H9 (cell line): ENCODE data around the gene AMBRA1. TPM values are rescaled to one million over a fixed set of nuclear protein-coding genes. Genes with fewer than 3 reads are reported as not detected.

ENCODE experiments used
- DNase-seq: peaks from one replicate; pipeline ENCODE4 v3.0.0-alpha.2; 2017
- H2AFZ ChIP-seq: one replicate; pipeline ENCODE4 v1.6.1; 2013; ENCODE audit warnings: mild to moderate bottlenecking, low read length, control low read depth, moderate library complexity
- H2AK5ac ChIP-seq: 2 replicates; pipeline ENCODE4 v1.6.1; 2013; ENCODE audit warnings: low read length, control low read depth, mixed read lengths; ENCODE audit not compliant: insufficient read length
- H2BK120ac ChIP-seq: one replicate; pipeline ENCODE4 v1.6.1; 2013; ENCODE audit warnings: low read depth, mild to moderate bottlenecking, low read length, control low read depth, inconsistent platforms; ENCODE audit not compliant: poor library complexity, severe bottlenecking
- H2BK12ac ChIP-seq: 2 replicates; pipeline ENCODE4 v1.6.1; 2013; ENCODE audit warnings: low read length, control low read depth, mixed read lengths, low read depth; ENCODE audit not compliant: insufficient read length
- H2BK15ac ChIP-seq: 2 replicates; pipeline ENCODE4 v1.6.1; 2013; ENCODE audit warnings: low read depth, low read length, control low read depth
- H2BK20ac ChIP-seq: one replicate; pipeline ENCODE4 v1.6.1; 2013; ENCODE audit warnings: low read depth, mild to moderate bottlenecking, low read length, control low read depth, inconsistent platforms; ENCODE audit not compliant: poor library complexity, severe bottlenecking
- H2BK5ac ChIP-seq: 2 replicates; pipeline ENCODE4 v1.6.1; 2013; ENCODE audit warnings: low read length, control low read depth, mixed read lengths; ENCODE audit not compliant: insufficient read length
- H3K14ac ChIP-seq: 2 replicates; pipeline ENCODE4 v1.6.1; 2013; ENCODE audit warnings: low read length, control low read depth; ENCODE audit not compliant: insufficient read depth
- H3K18ac ChIP-seq: 2 replicates; pipeline ENCODE4 v1.6.1; 2013; ENCODE audit warnings: low read depth, mild to moderate bottlenecking, mixed read lengths, low read length, control low read depth; ENCODE audit not compliant: insufficient read length
- H3K23ac ChIP-seq: 2 replicates; pipeline ENCODE4 v1.6.1; 2013; ENCODE audit warnings: low read length, control low read depth, mixed read lengths, low read depth; ENCODE audit not compliant: insufficient read length
- H3K23me2 ChIP-seq: 2 replicates; pipeline ENCODE4 v1.6.1; 2013; ENCODE audit warnings: low read depth, mild to moderate bottlenecking, mixed read lengths, low read length, control low read depth; ENCODE audit not compliant: insufficient read length, poor library complexity, severe bottlenecking
- H3K27ac ChIP-seq: 2 replicates; pipeline ENCODE4 v1.5.1; 2013; ENCODE audit warnings: low read length, control low read depth, mixed read lengths, low read depth; ENCODE audit not compliant: insufficient read length
- H3K27me3 ChIP-seq: 2 replicates; pipeline ENCODE4 v1.6.1; 2013; ENCODE audit warnings: low read length, control low read depth, inconsistent platforms; ENCODE audit not compliant: insufficient read depth
- H3K4ac ChIP-seq: 2 replicates; pipeline ENCODE4 v1.6.1; 2013; ENCODE audit warnings: low read depth, mild to moderate bottlenecking, control low read depth, inconsistent platforms, low read length, moderate library complexity
- H3K4me1 ChIP-seq: 2 replicates; pipeline ENCODE4 v1.6.1; 2013; ENCODE audit warnings: low read length, control low read depth, inconsistent platforms; ENCODE audit not compliant: insufficient read depth
- H3K4me2 ChIP-seq: 2 replicates; pipeline ENCODE4 v1.6.1; 2013; ENCODE audit warnings: low read length, control low read depth, mixed read lengths; ENCODE audit not compliant: insufficient read length, insufficient read depth
- H3K56ac ChIP-seq: 2 replicates; pipeline ENCODE4 v1.6.1; 2013; ENCODE audit warnings: low read depth, mild to moderate bottlenecking, mixed read lengths, low read length, control low read depth; ENCODE audit not compliant: insufficient read length
- H3K79me1 ChIP-seq: 2 replicates; pipeline ENCODE4 v1.6.1; 2013; ENCODE audit warnings: low read depth, mild to moderate bottlenecking, moderate library complexity, low read length, control low read depth, inconsistent platforms; ENCODE audit not compliant: insufficient read depth, poor library complexity, severe bottlenecking
- H3K79me2 ChIP-seq: 2 replicates; pipeline ENCODE4 v1.6.1; 2013; ENCODE audit warnings: low read length, control low read depth, inconsistent platforms; ENCODE audit not compliant: insufficient read depth
- H3K9ac ChIP-seq: 2 replicates; pipeline ENCODE4 v1.6.1; 2013; ENCODE audit warnings: low read length, control low read depth, mixed read lengths; ENCODE audit not compliant: insufficient read length; ENCODE audit errors: extremely low read depth
- H3K9me3 ChIP-seq: one replicate; pipeline ENCODE4 v1.6.1; 2013; ENCODE audit warnings: low read depth, low read length, inconsistent platforms; ENCODE audit not compliant: control insufficient read depth
- H3T11ph ChIP-seq: one replicate; pipeline ENCODE4 v1.6.1; 2013; ENCODE audit warnings: mild to moderate bottlenecking, low read length, control low read depth, inconsistent platforms
- H4K20me1 ChIP-seq: one replicate; pipeline ENCODE4 v1.6.1; 2013; ENCODE audit not compliant: control insufficient read depth, insufficient read length, insufficient read depth
- H4K5ac ChIP-seq: 2 replicates; pipeline ENCODE4 v1.6.1; 2013; ENCODE audit warnings: low read depth, mild to moderate bottlenecking, mixed read lengths, low read length, control low read depth; ENCODE audit not compliant: insufficient read length
- H4K8ac ChIP-seq: replicated peaks from 2 replicates; pipeline ENCODE4 v1.6.1; 2013; ENCODE audit warnings: low read length, control low read depth, mixed read lengths, low read depth; ENCODE audit not compliant: insufficient read length
- H4K91ac ChIP-seq: 2 replicates; pipeline ENCODE4 v1.6.1; 2013; ENCODE audit warnings: low read depth, mild to moderate bottlenecking, moderate library complexity, mixed read lengths, low read length, control low read depth; ENCODE audit not compliant: insufficient read length
- H3K27ac Mint-ChIP-seq, 3 experiments: 2 replicates in 2 of 3; 3 replicates in 1 of 3; pipeline ENCODE4 v1.8.0; 2020 to 2021; ENCODE audit warnings: mixed read lengths in 3 of 3, mild to moderate bottlenecking in 1 of 3, moderate library complexity in 1 of 3
- H3K27me3 Mint-ChIP-seq: 2 replicates; pipeline ENCODE4 v1.8.0; 2021; ENCODE audit warnings: low read depth, mild to moderate bottlenecking, moderate library complexity, mixed read lengths
- H3K36me3 Mint-ChIP-seq, 3 experiments: 2 replicates in 2 of 3; 3 replicates in 1 of 3; pipeline ENCODE4 v1.8.0; 2020 to 2021; ENCODE audit warnings: low read depth in 3 of 3, mixed read lengths in 3 of 3; ENCODE audit not compliant: insufficient read depth in 1 of 3
- H3K4me1 Mint-ChIP-seq, 2 experiments: 2 replicates each; pipeline ENCODE4 v1.8.0; 2020; ENCODE audit warnings: mixed read lengths in 2 of 2
- H3K4me3 Mint-ChIP-seq, 2 experiments: 2 replicates in 1 of 2; 3 replicates in 1 of 2; pipeline ENCODE4 v1.8.0; 2020 to 2021; ENCODE audit warnings: mild to moderate bottlenecking in 2 of 2, mixed read lengths in 2 of 2, moderate library complexity in 1 of 2
- H3K9me3 Mint-ChIP-seq, 2 experiments: 2 replicates in 1 of 2; 3 replicates in 1 of 2; pipeline ENCODE4 v1.8.0; 2020; ENCODE audit warnings: mild to moderate bottlenecking in 2 of 2, mixed read lengths in 2 of 2, moderate library complexity in 1 of 2
- CTCF ChIP-seq: fragments of 200-600 bp; sonication (generic); conservative IDR thresholded peaks from 3 replicates; pipeline ENCODE4 v1.8.0; 2021; ENCODE audit warnings: antibody characterized with exemption, mild to moderate bottlenecking
- WGBS: extraction: QIAGEN DNeasy Blood & Tissue Kit; methylation state at CpG from one replicate; pipeline ENCODE4 v1.1.7; 2013; ENCODE audit warnings: missing lambda C conversion rate, low lambda C conversion rate, mixed read lengths; ENCODE audit not compliant: insufficient read length; ENCODE audit errors: extremely low coverage; 5-methylcytosine and 5-hydroxymethylcytosine counted together
- total RNA-seq: library from RNA; stranded (reverse); gene quantifications from 2 replicates; pipeline ENCODE4 v1.2.1, GENCODE V29; 2021

Gene AMBRA1
- total RNA-seq, 1 experiment from 2014 or later, result 37.5 TPM

DNA sequence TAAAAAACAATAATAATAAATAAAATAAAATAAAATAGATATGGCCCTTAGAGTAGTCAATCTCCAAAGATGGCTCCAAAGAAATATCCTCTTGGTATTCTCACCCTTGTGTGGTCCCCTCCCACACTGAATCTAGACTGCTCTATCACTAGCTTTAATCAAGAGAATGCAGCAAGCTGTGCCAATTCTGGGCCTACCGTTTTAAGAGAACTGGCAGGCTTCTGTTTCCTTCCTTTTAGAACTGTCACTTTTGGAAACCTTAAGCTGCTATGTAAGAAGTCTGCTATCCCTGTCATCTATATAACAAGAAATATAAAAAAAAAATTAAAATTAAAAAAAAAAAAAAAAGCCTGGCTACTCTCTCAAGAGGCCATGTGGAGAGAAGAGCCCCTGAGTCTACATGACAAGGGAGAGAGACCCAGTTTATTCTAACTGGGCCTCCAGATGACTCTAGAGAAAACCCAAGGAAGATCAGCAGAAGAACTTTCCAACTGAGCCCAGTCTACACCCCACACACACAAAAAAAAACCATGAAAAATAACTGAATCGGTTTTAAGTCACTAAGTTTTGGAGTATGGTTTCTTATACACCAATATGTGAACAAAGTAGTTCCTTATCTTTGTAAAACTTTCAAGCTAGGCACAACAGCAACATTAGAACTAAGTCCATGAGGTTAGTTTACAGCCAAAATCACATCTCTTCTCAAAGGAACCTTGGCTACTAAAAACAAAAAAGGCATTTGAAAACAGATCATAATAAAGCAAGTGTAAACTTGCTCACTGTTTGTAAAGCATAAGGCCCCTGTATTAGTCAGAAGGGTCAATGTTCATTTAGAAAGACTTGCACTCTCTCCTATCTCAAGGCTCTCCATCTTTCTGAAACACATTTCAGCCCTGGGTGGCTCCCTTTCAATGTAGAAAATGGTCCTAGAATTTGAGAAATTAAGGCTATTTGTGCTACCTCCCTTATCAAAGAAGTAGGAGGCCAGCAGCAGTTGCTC lies 67.3 kb downstream of the AMBRA1 start:
- Mint-ChIP-seq H3K4me3 (no peak overlapping the region), H3K27me3 (no peaks in the 10 kb centered on the region), H3K9me3 (no peaks in the 10 kb centered on the region; a peak in 1 of 5 replicates), H3K27ac (no peak overlapping the region), H3K4me1 (peaks cover 26% of the 10 kb centered on the region in 2 experiments), H3K36me3 (peaks cover 5 to 7% (median 6%) of the 10 kb centered on the region in 3 experiments; a peak in 5 of 7 replicates)
- Histone ChIP-seq H3K18ac (no peak overlapping the region), H2BK12ac (no peak overlapping the region), H2BK15ac (no peak overlapping the region), H3K79me1 (no peaks in the 10 kb centered on the region), H2BK120ac (no peak overlapping the region), H3T11ph (no peak overlapping the region), H3K4me2 (no peak overlapping the region), H4K20me1 (no peaks in the 10 kb centered on the region), H3K14ac (no peak overlapping the region), H3K79me2 (peaks cover 8% of the 10 kb centered on the region; the same call in 1 of the 2 replicates), H3K56ac (no peak overlapping the region), H3K4me1 (no peaks in the 10 kb centered on the region; the same call in 1 of the 2 replicates), H3K23me2 (no peaks in the 10 kb centered on the region), H3K4ac (no peak overlapping the region), H3K9me3 (no peaks in the 10 kb centered on the region), H4K8ac (no peak overlapping the region), H3K27me3 (no peaks in the 10 kb centered on the region), H2AK5ac (no peak overlapping the region), H2AFZ (no peak overlapping the region), H2BK5ac (no peak overlapping the region), H3K9ac (no peak overlapping the region), H2BK20ac (no peak overlapping the region), H4K91ac (no peak overlapping the region), H4K5ac (no peak overlapping the region), H3K27ac (no peak overlapping the region), H3K23ac (no peak overlapping the region)
- TF ChIP-seq CTCF, result no peak
- no peak for DNase-seq
- no CpG with 5 or more reads among the region's 2 CpGs for WGBS
